Activated CD4-positive, alpha-beta T cell treated with anti-CD3 and anti-CD28 coated beads, Interleukin-2, amount 10 ng/mL, durations not matched to agents 24 days and 14 days (primary cell): ENCODE measurements around the gene HIPK2. TPM values are rescaled to one million over a fixed set of nuclear protein-coding genes. Genes with fewer than 3 reads are reported as not detected.

Source experiments
- DNase-seq: peaks from one replicate; pipeline ENCODE4 v3.0.0; 2022
- H3K27ac Mint-ChIP-seq: one replicate; pipeline ENCODE4 v1.8.0; 2022; ENCODE audit warnings: mild to moderate bottlenecking, mixed read lengths
- H3K27me3 Mint-ChIP-seq: one replicate; pipeline ENCODE4 v1.8.0; 2022; ENCODE audit warnings: mixed read lengths
- H3K36me3 Mint-ChIP-seq: one replicate; pipeline ENCODE4 v1.8.0; 2022; ENCODE audit warnings: low read depth, mild to moderate bottlenecking, mixed read lengths
- H3K4me1 Mint-ChIP-seq: one replicate; pipeline ENCODE4 v1.8.0; 2021; ENCODE audit warnings: mixed read lengths
- H3K4me3 Mint-ChIP-seq: one replicate; pipeline ENCODE4 v1.8.0; 2022; ENCODE audit warnings: mild to moderate bottlenecking, moderate library complexity, mixed read lengths
- H3K9me3 Mint-ChIP-seq: one replicate; pipeline ENCODE4 v1.8.0; 2021; ENCODE audit warnings: mixed read lengths
- intact Hi-C: fragments of 100-400 bp; cut with micrococcal nuclease; formaldehyde crosslinking; loops from one replicate; pipeline ENCODE4 v1.15.1; 2023
- total RNA-seq: library from RNA; stranded (reverse); gene quantifications from 2 replicates; pipeline ENCODE4 v1.2.3, GENCODE V29; 2022

Gene HIPK2
- total RNA-seq, 1 donor from 2014 or later: 26.1 TPM

GRCh38 chr7:139661903-139662302, 115.9 kb downstream of the HIPK2 start:
- Mint-ChIP-seq H3K27ac (no peak overlapping the region), H3K9me3 (peaks cover 3% of the 10 kb centered on the region), H3K27me3 (no peaks in the 10 kb centered on the region), H3K4me1 (peaks cover 12% of the 10 kb centered on the region), H3K4me3 (no peak overlapping the region), H3K36me3 (peaks cover 10% of the 10 kb centered on the region)
- DNase-seq: no peak
- intact Hi-C loops: no loop called here

- H3K9me3 Mint-ChIP-seq: peaks cover 3% of the 10 kb centered on the region
- no peaks in the 10 kb centered on the region for H3K27me3 Mint-ChIP-seq
- no peak overlapping the region for H3K27ac Mint-ChIP-seq
- no peak for DNase-seq
- H3K36me3 Mint-ChIP-seq: peaks cover 14% of the 10 kb centered on the region
- peaks cover 14% of the 10 kb centered on the region for H3K4me1 Mint-ChIP-seq
- intact Hi-C loops: no loop called here
- H3K4me3 Mint-ChIP-seq: no peak overlapping the region
Measured at GRCh38 chr7:139661043-139661440, 116.8 kb downstream of the HIPK2 start.

GRCh38 chr7:139660317-139661042, 117.3 kb downstream of the HIPK2 start:
- no peak overlapping the region for H3K4me3 Mint-ChIP-seq
- H3K36me3 Mint-ChIP-seq: peaks cover 13% of the 10 kb centered on the region
- H3K27me3 Mint-ChIP-seq: no peaks in the 10 kb centered on the region
- intact Hi-C loops: no loop called here
- H3K27ac Mint-ChIP-seq: no peak overlapping the region
- no peak for DNase-seq
- H3K4me1 Mint-ChIP-seq: peaks cover 16% of the 10 kb centered on the region
- H3K9me3 Mint-ChIP-seq: peaks cover 1% of the 10 kb centered on the region

- H3K9me3 Mint-ChIP-seq: no peaks in the 10 kb centered on the region
- peaks cover 18% of the 10 kb centered on the region for H3K4me1 Mint-ChIP-seq
- peaks cover 11% of the 10 kb centered on the region for H3K36me3 Mint-ChIP-seq
- H3K27me3 Mint-ChIP-seq: no peaks in the 10 kb centered on the region
- H3K4me3 Mint-ChIP-seq: no peak overlapping the region
- no peak overlapping the region for H3K27ac Mint-ChIP-seq
- intact Hi-C loops: no loop called here
- no peak for DNase-seq
Measured at GRCh38 chr7:139659922-139660316, 117.9 kb downstream of the HIPK2 start.

GRCh38 chr7:139658908-139659675, 118.7 kb downstream of the HIPK2 start:
- intact Hi-C loops: no loop called here
- peaks cover 11% of the 10 kb centered on the region for H3K36me3 Mint-ChIP-seq
- H3K4me1 Mint-ChIP-seq: peaks cover 18% of the 10 kb centered on the region
- no peaks in the 10 kb centered on the region for H3K27me3 Mint-ChIP-seq
- DNase-seq: no peak
- no peak overlapping the region for H3K27ac Mint-ChIP-seq
- no peaks in the 10 kb centered on the region for H3K9me3 Mint-ChIP-seq
- H3K4me3 Mint-ChIP-seq: no peak overlapping the region

- Mint-ChIP-seq H3K36me3 (peaks cover 11% of the 10 kb centered on the region), H3K4me3 (no peak overlapping the region), H3K9me3 (no peaks in the 10 kb centered on the region), H3K27me3 (no peaks in the 10 kb centered on the region), H3K27ac (no peak overlapping the region), H3K4me1 (peaks cover 18% of the 10 kb centered on the region)
- intact Hi-C loops: no loop called here
- DNase-seq: no peak
Measured at GRCh38 chr7:139658296-139658695, 119.5 kb downstream of the HIPK2 start.

GRCh38 chr7:139657725-139658124, 120.1 kb downstream of the HIPK2 start:
- intact Hi-C loops: no loop called here
- H3K27ac Mint-ChIP-seq: no peak overlapping the region
- peaks cover 18% of the 10 kb centered on the region for H3K4me1 Mint-ChIP-seq
- H3K4me3 Mint-ChIP-seq: no peak overlapping the region
- H3K27me3 Mint-ChIP-seq: no peaks in the 10 kb centered on the region
- DNase-seq: no peak
- peaks cover 9% of the 10 kb centered on the region for H3K36me3 Mint-ChIP-seq
- no peaks in the 10 kb centered on the region for H3K9me3 Mint-ChIP-seq

- intact Hi-C loops: no loop called here
- Mint-ChIP-seq H3K4me3 (no peak overlapping the region), H3K27me3 (no peaks in the 10 kb centered on the region), H3K4me1 (peaks cover 19% of the 10 kb centered on the region), H3K27ac (no peak overlapping the region), H3K9me3 (no peaks in the 10 kb centered on the region), H3K36me3 (peaks cover 7% of the 10 kb centered on the region)
- DNase-seq: no peak
Measured at GRCh38 chr7:139656387-139656786, 121.4 kb downstream of the HIPK2 start.

- Mint-ChIP-seq H3K9me3 (no peaks in the 10 kb centered on the region), H3K36me3 (peaks cover 6% of the 10 kb centered on the region), H3K4me3 (no peak overlapping the region), H3K4me1 (peaks cover 20% of the 10 kb centered on the region), H3K27me3 (no peaks in the 10 kb centered on the region), H3K27ac (no peak overlapping the region)
- DNase-seq: no peak
- intact Hi-C loops: no loop called here
Measured at GRCh38 chr7:139655305-139655704, 122.5 kb downstream of the HIPK2 start.

- intact Hi-C loops: no loop called here
- H3K27ac Mint-ChIP-seq: no peak overlapping the region
Measured at GRCh38 chr7:139654276-139655181, 123.3 kb downstream of the HIPK2 start.

GRCh38 chr7:139651914-139652313, 125.9 kb downstream of the HIPK2 start:
- Mint-ChIP-seq H3K27ac (no peak overlapping the region), H3K9me3 (no peaks in the 10 kb centered on the region), H3K27me3 (no peaks in the 10 kb centered on the region), H3K36me3 (peaks cover 6% of the 10 kb centered on the region), H3K4me1 (peaks cover 33% of the 10 kb centered on the region), H3K4me3 (no peak overlapping the region)
- no peak for DNase-seq
- intact Hi-C loops: no loop called here

More at GRCh38 chr7:139654276-139655181, 123.3 kb downstream of the HIPK2 start:
- Mint-ChIP-seq H3K4me3 (no peak overlapping the region), H3K36me3 (peaks cover 6% of the 10 kb centered on the region), H3K4me1 (peaks cover 20% of the 10 kb centered on the region), H3K27me3 (no peaks in the 10 kb centered on the region), H3K9me3 (no peaks in the 10 kb centered on the region)
- no peak for DNase-seq

- Mint-ChIP-seq H3K4me3 (no peak overlapping the region), H3K4me1 (peaks cover 36% of the 10 kb centered on the region), H3K27me3 (no peaks in the 10 kb centered on the region), H3K9me3 (no peaks in the 10 kb centered on the region), H3K27ac (no peak overlapping the region), H3K36me3 (peaks cover 5% of the 10 kb centered on the region)
- DNase-seq: no peak
- intact Hi-C loops: no loop called here
Measured at GRCh38 chr7:139651308-139651707, 126.5 kb downstream of the HIPK2 start.

GRCh38 chr7:139650429-139651100, 127.2 kb downstream of the HIPK2 start:
- H3K27me3 Mint-ChIP-seq: no peaks in the 10 kb centered on the region
- no peak for DNase-seq
- no peaks in the 10 kb centered on the region for H3K9me3 Mint-ChIP-seq
- intact Hi-C loops: no loop called here
- no peaks in the 10 kb centered on the region for H3K36me3 Mint-ChIP-seq
- peaks cover 37% of the 10 kb centered on the region for H3K4me1 Mint-ChIP-seq
- no peak overlapping the region for H3K4me3 Mint-ChIP-seq
- no peak overlapping the region for H3K27ac Mint-ChIP-seq
